HG03575 (cell line): ENCODE results near the gene GATAD2B.

Experiments used
- ATAC-seq: cut with Tn5 transposase; IDR thresholded peaks from one replicate; pipeline ENCODE4 v1.9.1; 2021; ENCODE audit not compliant: unreplicated experiment, insufficient number of reproducible peaks, low FRiP score; ENCODE audit errors: extremely low read depth

The GATAD2B gene

DNA sequence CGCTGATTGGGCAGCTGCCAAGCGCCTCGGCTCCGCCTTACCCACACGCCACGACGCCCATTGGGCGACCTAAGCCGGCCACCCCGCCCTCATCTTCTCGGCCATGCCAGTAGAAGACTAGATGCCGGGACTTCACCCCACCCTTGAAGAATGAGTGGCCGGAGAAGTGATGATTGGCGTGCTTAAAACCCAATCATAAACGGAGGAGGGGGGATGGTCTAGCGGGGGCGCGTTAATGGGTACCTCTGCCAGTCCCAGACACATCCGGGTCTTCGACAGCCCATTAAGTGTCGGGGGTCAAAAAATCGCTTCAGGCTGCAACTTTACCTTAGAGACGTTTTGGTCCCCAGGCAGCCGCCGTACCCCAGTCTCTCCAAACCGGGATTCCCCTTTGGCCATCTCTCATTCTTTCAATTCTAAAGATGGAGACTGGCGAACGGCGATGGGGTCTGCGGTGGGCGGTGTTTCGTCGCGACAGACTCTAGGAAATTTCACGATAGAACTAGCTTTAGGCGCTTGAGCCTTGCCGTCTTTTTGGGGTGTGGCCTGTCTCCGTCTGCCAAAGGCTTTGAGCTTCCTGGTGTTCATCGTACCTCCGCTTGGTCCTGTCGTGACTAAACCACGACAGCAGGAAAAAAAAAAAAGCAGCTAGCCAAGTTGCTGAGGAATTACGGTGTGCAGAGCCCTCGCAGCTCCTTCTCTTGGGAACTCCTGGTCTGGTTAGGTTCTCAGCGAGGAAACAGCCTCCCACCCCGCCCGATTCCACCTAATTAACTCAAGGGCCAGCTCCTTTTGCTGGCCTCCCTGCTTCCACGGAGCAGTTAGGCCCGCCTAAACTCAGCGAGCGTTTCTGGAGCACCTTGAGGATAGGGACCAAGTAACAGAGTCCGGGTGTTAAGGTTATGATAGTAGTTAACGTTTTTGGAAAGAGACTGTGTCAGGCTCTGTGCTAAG is at the start of gene GATAD2B:
GATAD2B (minus strand) TSS at position 1 of the 954 bp plus-strand sequence. CDS start 94,625 bp downstream, outside the sequence.
- ATAC-seq, result peak; percentile 44

GRCh38 chr1:153970346-153970745 is 47.6 kb upstream of the GATAD2B start:
- ATAC-seq, result no peak

DNA sequence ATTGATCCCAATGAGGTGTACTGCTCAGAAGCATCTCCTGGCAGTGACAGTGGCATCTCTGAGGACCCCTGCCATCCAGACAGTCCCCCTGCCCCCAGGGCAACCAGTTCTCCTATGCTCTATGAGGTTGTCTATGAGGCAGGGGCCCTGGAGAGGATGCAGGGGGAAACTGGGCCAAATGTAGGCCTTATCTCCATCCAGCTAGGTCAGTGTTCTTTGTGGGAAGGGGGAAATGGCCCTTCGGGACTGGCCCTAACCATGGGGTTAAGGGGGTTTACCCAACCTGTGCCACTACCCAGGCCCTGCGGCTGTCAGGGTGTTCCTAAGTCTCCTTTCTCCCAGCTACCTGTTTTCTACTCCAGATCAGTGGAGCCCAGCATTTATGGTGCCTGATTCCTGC is 46.2 kb upstream of the GATAD2B start:
- no peak for ATAC-seq

GRCh38 chr1:153968408-153968807 is 45.6 kb upstream of the GATAD2B start:
- no peak for ATAC-seq

- ATAC-seq, result no peak
Measured at GRCh38 chr1:153968000-153968363, 45.2 kb upstream of the GATAD2B start.

DNA sequence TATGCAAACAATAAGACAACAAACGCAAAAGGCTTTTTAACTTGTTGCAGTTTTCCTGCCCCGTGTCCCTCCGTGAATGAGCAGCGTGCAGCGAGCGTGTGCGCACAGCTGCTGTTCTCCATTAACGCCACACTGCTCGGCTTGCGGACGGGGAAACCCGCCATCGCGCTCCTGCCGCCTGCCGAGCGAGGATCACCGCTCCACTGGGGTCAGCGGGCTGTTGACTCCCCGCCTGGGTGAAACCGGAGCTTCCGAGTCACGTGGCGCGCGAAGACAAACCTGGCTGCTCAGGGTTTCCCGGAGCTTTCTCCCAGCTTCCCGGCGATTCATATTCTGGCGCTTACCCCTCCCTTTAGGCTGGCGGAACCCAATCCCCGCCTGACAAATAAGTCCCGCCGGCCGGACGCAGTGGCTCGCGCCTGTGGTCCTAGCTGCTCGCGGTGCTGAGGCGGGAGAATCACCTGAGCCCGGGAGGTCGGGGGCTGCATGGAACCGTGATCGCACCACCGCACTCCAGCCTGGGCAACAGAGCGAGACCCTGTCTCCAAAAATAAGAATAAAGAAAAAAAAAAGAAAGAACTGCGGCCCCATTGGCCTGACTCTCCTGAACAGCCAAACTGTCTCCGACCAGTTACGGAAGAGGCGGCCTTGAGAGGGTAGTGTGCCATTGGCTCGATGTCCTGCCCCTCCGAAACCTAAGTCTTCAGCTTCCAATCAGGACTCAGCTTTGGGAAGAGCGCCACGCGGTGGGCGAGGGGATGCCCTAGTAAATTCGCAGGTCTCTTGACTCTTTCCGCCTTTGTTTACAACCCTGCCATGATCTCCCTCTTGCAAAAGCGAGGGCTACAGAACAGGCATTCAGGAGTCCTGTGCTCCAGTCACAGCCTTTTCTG is 44.6 kb upstream of the GATAD2B start, which contains the start of gene CREB3L4:
CREB3L4 (plus strand) TSS at position 796 of the 893 bp plus-strand sequence. CDS start 624 bp downstream, outside the sequence.
- peak; percentile 57 for ATAC-seq

- ATAC-seq, result no peak
Measured at GRCh38 chr1:153963850-153964331, 41.1 kb upstream of the GATAD2B start.

DNA sequence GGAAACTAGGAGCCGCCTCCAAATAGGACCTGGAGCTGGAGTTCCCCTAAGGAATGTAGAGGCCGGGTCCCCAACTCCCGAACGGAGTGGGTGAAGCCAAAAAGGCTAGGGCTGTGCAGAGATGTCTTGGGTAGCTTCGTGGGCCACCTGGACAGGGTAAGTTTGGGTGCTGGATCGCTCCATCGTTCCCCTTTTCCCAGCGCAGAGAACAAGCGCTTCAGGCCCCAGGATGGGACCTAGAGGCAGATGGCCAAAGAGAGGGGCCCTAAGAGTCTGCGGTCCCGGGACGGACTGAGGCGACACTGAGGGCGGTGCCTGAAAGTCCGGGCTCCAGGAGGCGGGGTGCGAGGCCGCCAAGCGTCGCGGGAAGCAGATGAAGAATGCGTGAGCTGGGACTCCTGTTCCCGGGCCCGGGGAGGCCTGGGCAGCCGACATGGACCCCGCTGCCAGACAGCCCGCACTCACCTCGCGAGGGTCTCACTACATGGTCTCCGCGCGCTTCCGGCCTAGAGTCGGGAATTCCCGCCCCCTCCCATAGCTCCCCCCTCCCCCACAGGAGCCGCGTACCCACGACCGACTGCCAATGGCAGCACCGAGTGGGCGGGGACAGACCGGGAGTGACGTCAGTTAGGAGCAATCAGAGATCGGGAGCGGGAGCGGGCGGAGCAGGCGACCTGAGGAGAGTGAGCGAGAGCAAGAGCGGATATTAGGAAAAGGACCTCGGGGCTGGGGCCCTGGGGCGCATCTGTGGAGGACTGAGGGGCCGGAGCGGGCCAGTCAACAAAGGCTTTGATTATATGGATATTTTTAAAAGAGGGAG is 40.5 kb upstream of the GATAD2B start, which contains the start of gene SLC39A1:
SLC39A1 (minus strand) TSS at position 508 of the 820 bp plus-strand sequence. CDS start 822 bp downstream, outside the sequence.
- no peak for ATAC-seq

DNA sequence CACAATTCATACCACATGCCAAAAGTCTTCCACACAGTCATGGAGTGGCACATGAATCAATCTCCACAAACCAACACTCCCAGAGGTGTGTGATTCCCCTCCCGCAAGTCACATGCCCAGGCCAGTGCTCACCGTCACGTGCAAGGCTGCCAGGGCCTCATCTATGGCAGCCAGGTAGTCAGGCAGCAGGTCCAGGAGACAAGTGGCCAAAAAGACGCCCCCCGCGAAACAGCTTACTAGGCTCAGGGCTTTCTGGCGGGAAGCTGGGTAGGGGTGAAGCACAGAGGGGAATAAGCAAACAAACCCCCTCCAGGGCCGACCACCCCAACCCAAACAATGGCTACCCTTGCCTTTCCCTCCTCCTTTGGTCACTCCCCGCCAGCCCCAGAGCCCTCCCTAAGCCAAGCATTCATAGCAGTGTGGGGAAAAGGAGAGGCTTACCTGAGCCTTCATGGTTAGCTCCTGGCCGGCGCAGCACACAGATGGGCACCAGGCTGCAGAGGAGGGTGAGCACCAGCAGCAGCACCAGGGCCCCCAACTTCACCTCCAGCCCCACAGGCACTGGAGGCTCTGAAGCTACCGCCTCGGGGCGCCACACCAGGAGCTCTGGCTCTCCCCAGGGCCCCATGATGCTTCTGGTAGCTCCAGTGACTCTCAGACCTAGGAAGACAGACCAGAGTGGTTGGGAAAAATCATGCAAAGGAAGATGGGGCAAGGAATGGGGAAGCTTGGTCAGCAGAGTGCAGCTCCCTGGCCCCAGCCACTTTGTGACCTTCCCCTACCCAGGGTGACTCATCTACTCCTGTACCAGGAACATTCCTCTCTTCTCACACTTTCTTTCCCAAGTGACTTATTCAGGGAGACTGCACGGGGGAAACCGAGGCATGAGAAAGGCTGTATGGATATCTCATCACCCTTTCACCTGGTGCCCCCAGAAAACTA is 39.6 kb upstream of the GATAD2B start:
- no peak for ATAC-seq

DNA sequence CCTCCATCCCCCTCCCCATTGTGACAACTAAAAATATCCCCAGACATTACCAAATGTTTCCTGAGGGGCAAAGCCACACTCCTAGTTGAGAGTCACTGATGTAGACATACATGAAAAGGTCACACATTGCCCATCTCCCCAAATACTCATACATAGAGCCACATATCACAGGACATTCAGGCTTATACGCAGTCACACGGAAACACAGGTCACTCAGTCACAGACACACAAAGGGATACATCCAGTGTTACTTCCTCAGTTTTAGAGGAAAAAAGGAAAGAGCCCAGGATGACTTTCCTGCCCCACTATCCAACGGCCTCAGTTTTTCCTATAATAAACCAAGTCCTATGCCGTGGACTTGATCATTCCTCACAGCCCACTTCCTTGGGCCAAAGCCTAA is 38.6 kb upstream of the GATAD2B start:
- no peak for ATAC-seq

GRCh38 chr1:153960206-153960605 is 37.4 kb upstream of the GATAD2B start:
- ATAC-seq, result no peak

DNA sequence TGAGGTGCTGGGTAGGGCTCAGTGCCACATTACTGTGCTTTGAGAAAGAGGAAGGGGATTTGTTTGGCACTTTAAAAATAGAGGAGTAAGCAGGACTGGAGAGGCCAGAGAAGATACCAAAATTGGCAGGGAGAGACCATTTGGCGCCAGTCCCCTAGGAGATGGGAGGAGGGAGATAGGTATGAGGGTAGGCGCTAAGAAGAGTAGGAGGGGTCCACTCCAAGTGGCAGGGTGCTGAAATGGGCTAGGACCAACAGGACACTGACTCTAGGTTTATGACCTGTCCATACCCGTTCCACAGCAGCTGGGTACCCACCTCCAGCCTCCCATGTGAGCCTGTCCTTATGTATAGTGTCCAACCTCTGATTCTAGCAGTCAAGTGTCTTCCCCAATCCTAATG is 36.7 kb upstream of the GATAD2B start:
- ATAC-seq, result no peak

GRCh38 chr1:153958961-153959260 is 36.1 kb upstream of the GATAD2B start:
- ATAC-seq, result no peak

DNA sequence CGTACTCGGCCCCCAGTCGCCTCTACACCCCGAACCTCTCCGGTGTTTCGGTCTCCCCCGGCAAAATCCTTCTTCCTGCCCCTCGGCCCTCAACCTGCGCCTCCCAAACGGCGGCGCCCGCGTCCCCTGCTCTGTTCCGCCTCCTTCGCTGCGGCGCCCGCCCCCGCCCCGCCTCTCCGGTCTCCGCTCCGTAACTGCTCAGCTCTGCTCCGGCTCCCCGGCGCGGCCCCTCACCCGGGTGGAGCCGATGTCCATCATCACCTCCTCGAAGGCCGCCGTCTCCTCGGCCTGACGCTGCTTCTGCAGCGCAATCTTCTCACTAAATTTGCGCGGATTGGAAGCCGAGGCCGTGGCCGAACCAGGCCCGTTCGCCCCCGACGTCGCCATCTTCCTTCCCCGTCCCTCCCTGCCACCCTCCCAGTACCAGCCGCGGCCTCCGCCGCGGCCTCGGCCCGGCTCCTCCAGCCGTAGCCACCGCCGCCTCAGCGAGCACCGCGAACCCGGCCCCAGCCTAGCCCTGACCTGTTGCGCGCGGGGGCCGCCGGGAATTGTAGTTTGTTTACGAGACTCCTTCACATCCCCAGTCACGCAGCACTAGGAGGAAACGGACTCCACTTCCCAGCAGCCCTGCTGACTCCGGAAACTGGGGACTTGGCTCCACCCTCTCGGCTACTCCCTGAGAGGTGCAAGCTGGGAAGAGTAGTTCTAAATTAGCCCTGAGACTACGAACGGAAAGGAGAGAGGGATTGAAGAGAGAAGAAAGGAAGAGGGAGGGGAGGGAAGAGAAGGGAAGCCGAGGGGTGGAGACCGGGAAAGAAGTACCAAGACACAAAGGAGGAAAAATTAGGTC is 35.6 kb upstream of the GATAD2B start, which contains the start of gene CRTC2:
CRTC2 (minus strand) TSS at position 502 of the 850 bp plus-strand sequence; CDS start at position 387, 115 bp downstream.
- ATAC-seq, result peak; percentile 46

DNA sequence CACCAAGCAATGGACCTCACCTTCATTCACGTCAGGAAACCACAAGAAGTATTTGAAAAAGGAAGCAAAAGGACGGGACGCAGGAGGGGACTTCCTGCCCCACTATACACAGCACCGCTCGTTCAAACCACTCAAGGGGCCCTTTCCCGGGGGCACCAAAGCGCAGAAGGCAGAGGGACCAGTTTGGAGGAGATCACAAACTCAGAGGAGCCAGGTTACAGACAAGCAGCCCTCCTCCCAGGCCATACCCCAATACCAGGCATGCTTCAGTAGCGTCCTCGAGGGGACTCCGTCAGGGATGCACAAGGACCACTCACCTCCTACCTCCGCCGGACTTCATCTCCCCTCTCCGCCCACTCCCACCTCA is 35.0 kb upstream of the GATAD2B start:
- ATAC-seq, result no peak

GRCh38 chr1:153956997-153957715 is 34.4 kb upstream of the GATAD2B start:
- no peak for ATAC-seq
